ENCODE data around the gene SDK2. TPM values are rescaled to one million over a fixed set of nuclear protein-coding genes. Genes with fewer than 3 reads are reported as not detected.

SDK2 gene
- total RNA-seq, 4 donors from 2014 or later: 0.18 to 3.3 (median 1.2) TPM

GRCh38 chr17:73588891-73589290 lies 55.4 kb downstream of the SDK2 start:
- Histone ChIP-seq H3K27me3 (no peaks in the 10 kb centered on the region), H3K36me3 (no peaks in the 10 kb centered on the region), H3K9me3 (no peaks in the 10 kb centered on the region), H3K4me3 (no peak overlapping the region), H3K27ac (peak overlapping the region in 2 of 4 donors; percentile 46 to 86), H3K4me1 (peaks cover 0 to 52% (median 23%) of the 10 kb centered on the region in 4 donors)
- TF ChIP-seq POLR2A (IDR thresholded peaks at IDR 0.05): no peak
- no peak for DNase-seq

- H3K27me3 ChIP-seq: no peaks in the 10 kb centered on the region
- TF ChIP-seq CTCF (IDR thresholded peaks at IDR 0.05): no peak
- no peak for TF ChIP-seq POLR2A (IDR thresholded peaks at IDR 0.05)
- DNase-seq: peak in 1 of 3 donors; percentile 41
- H3K4me3 ChIP-seq: no peak overlapping the region
- peaks cover 0 to 47% (median 21%) of the 10 kb centered on the region in 4 donors for H3K4me1 ChIP-seq
- H3K27ac ChIP-seq: peak overlapping the region in 2 of 4 donors; percentile 46 to 86
- H3K9me3 ChIP-seq: no peaks in the 10 kb centered on the region
- no peaks in the 10 kb centered on the region for H3K36me3 ChIP-seq
Observed at GRCh38 chr17:73588301-73588846, 55.9 kb downstream of the SDK2 start.

- no peak overlapping the region for H3K4me3 ChIP-seq
- no peaks in the 10 kb centered on the region for H3K36me3 ChIP-seq
- H3K27me3 ChIP-seq: no peaks in the 10 kb centered on the region
- no peaks in the 10 kb centered on the region for H3K9me3 ChIP-seq
- TF ChIP-seq POLR2A (IDR thresholded peaks at IDR 0.05): no peak
- TF ChIP-seq CTCF (IDR thresholded peaks at IDR 0.05): peak in 2 of 6 experiments; percentile 4 to 8
- DNase-seq: no peak
- no peak overlapping the region for H3K27ac ChIP-seq
- peaks cover 0 to 33% (median 15%) of the 10 kb centered on the region in 4 donors for H3K4me1 ChIP-seq
Observed at GRCh38 chr17:73586921-73587602, 57.2 kb downstream of the SDK2 start.

DNA sequence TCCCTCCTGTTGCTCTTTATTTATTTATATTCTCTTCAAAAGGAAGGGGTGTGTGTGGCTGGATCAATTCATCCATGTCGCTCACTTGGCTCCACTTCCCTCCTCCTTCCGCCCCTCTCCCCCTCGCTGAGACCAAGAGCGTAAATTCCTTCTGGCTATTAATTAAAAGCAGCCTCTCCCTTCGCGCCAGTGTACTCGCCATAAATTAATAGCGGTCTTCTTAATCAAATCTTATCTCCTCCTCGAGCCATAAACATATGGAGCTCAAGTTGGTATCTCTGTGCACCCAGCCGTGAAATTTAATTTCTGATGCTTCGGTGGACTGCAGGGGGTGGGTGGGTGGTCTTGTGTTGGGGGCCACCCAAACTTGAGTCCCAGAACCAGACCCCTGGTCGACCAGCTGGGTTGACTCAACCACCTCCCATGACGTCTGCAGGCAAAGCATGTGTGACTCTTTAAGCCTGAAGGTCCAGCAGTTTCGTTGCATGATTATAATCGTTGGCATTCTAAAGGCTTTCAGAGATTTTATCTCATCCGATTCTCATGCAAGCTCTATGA lies 57.9 kb downstream of the SDK2 start:
- H3K27ac ChIP-seq: no peak overlapping the region
- no peaks in the 10 kb centered on the region for H3K27me3 ChIP-seq
- peaks cover 0 to 28% (median 14%) of the 10 kb centered on the region in 4 donors for H3K4me1 ChIP-seq
- no peak for TF ChIP-seq CTCF (IDR thresholded peaks at IDR 0.05)
- no peak for TF ChIP-seq POLR2A (IDR thresholded peaks at IDR 0.05)
- no peak for DNase-seq
- H3K36me3 ChIP-seq: no peaks in the 10 kb centered on the region
- H3K4me3 ChIP-seq: no peak overlapping the region
- H3K9me3 ChIP-seq: no peaks in the 10 kb centered on the region

DNA sequence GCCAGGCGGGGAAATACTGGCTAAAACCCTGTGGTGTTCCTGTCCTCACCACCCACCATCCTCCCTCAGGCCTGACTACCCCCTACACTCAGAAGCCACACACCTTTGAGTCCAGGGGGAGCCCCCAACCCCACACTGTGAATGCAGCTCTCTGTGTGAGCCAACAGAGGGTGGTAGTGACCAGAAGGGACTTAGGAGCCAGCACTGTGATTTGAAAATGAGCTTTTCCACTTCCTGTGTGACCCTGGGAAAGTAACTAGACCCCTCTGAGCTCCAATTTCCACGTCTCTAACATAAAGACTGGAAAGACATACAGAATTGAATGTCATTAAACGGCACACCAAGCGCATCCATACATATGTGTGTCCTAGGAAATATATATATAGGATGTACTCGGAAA lies 58.7 kb downstream of the SDK2 start:
- Histone ChIP-seq H3K9me3 (no peaks in the 10 kb centered on the region), H3K27me3 (no peaks in the 10 kb centered on the region), H3K4me3 (no peak overlapping the region), H3K36me3 (no peaks in the 10 kb centered on the region), H3K27ac (no peak overlapping the region), H3K4me1 (peaks cover 0 to 22% (median 11%) of the 10 kb centered on the region in 4 donors)
- TF ChIP-seq POLR2A (IDR thresholded peaks at IDR 0.05): no peak
- TF ChIP-seq CTCF (IDR thresholded peaks at IDR 0.05): no peak
- DNase-seq: no peak

GRCh38 chr17:73584987-73585386 lies 59.3 kb downstream of the SDK2 start:
- Histone ChIP-seq H3K36me3 (no peaks in the 10 kb centered on the region), H3K27ac (no peak overlapping the region), H3K27me3 (no peaks in the 10 kb centered on the region), H3K4me3 (no peak overlapping the region), H3K4me1 (peaks cover 0 to 18% (median 8%) of the 10 kb centered on the region in 4 donors), H3K9me3 (no peaks in the 10 kb centered on the region)
- no peak for DNase-seq
- TF ChIP-seq CTCF (IDR thresholded peaks at IDR 0.05) (no peak), POLR2A (IDR thresholded peaks at IDR 0.05) (no peak)

Data from Peyer's patch (tissue), 4 donors.